K562 (cell line): ENCODE data around the gene UBA52. TPM values are rescaled to one million over a fixed set of nuclear protein-coding genes. Genes with fewer than 3 reads are reported as not detected.
A peak's percentile ranks its signal among the peaks of the same experiment; 100 is the strongest.

ENCODE experiments used
- ADNP ChIP-seq: fragments of 200-800 bp; sonication (Bioruptor generic); IDR thresholded peaks from 2 replicates; pipeline ENCODE4 v1.6.1; 2016; ENCODE audit warnings: missing genetic modification characterization, missing compliant biosample characterization
- CBFA2T3 ChIP-seq: fragments of 450-650 bp; IDR thresholded peaks from 2 replicates; pipeline ENCODE4 v1.6.1; 2017
- DPF2 ChIP-seq: fragments of 450-650 bp; IDR thresholded peaks from 2 replicates; pipeline ENCODE4 v1.6.1; 2016
- GMEB1 ChIP-seq: fragments of 250-450 bp; sonication (Bioruptor Pico); IDR thresholded peaks from 2 replicates; pipeline ENCODE4 v1.4.0; 2020; ENCODE audit warnings: mild to moderate bottlenecking
- HEY1 ChIP-seq: fragments of 250-450 bp; sonication (Bioruptor Pico); IDR thresholded peaks from 2 replicates; pipeline ENCODE4 v1.5.0; 2020; ENCODE audit warnings: mild to moderate bottlenecking, moderate library complexity, borderline replicate concordance
- ILF3 ChIP-seq: fragments of 450-650 bp; IDR thresholded peaks from 2 replicates; pipeline ENCODE4 v1.6.1; 2018; ENCODE audit warnings: antibody characterized with exemption, mild to moderate bottlenecking, moderate library complexity, borderline replicate concordance
- KDM5B ChIP-seq: fragments of 200-600 bp; sonication (generic); IDR thresholded peaks from 2 replicates; pipeline ENCODE4 v1.6.1; 2012; ENCODE audit warnings: low read depth, mild to moderate bottlenecking, moderate library complexity, low read length, control low read depth, inconsistent platforms; ENCODE audit not compliant: insufficient replicate concordance
- MBD2 ChIP-seq: sonication (generic); IDR thresholded peaks from 2 replicates; pipeline ENCODE4 v1.6.1; 2016; ENCODE audit warnings: low read depth, borderline replicate concordance
- MED1 ChIP-seq: sonication (generic); formaldehyde crosslinking; IDR thresholded peaks from 2 replicates; pipeline ENCODE4 v1.8.1; 2023; ENCODE audit warnings: missing genetic modification reagents, borderline replicate concordance
- MEF2A ChIP-seq: IDR thresholded peaks from 2 replicates; pipeline ENCODE4 v1.6.1; 2011; ENCODE audit warnings: low read depth, mild to moderate bottlenecking, low read length, moderate library complexity; ENCODE audit not compliant: control insufficient read depth
- MITF ChIP-seq: IDR thresholded peaks from 2 replicates; pipeline ENCODE4 v1.6.1; 2014; ENCODE audit warnings: antibody characterized with exemption
- NFE2 ChIP-seq: IDR thresholded peaks from 2 replicates; pipeline ENCODE4 v1.6.1; 2014; ENCODE audit warnings: antibody characterized with exemption, low read depth
- NR2C2 ChIP-seq, 2 experiments: fragments of 200-800 bp in 1 of 2; sonication (Bioruptor generic) in 1 of 2; sonication (generic) in 1 of 2; formaldehyde crosslinking in 1 of 2; IDR thresholded peaks; 2 replicates each; pipeline versions ENCODE4 v1.6.1 to v1.8.0; 2016 to 2022; ENCODE audit warnings: mild to moderate bottlenecking in 1 of 2, missing compliant biosample characterization in 1 of 2, missing genetic modification characterization in 1 of 2, missing genetic modification reagents in 1 of 2
- POLR3A ChIP-seq: IDR thresholded peaks from 2 replicates; pipeline ENCODE4 v1.6.1; 2011; ENCODE audit warnings: borderline replicate concordance, mild to moderate bottlenecking, moderate library complexity; ENCODE audit not compliant: insufficient read length, insufficient read depth; ENCODE audit errors: extremely low read depth
- PPARD ChIP-seq: fragments of 250-450 bp; sonication (Bioruptor Pico); IDR thresholded peaks from 2 replicates; pipeline ENCODE4 v1.8.0; 2022; ENCODE audit warnings: inconsistent platforms, mild to moderate bottlenecking, moderate library complexity
- RNF2 ChIP-seq: sonication (generic); IDR thresholded peaks from 2 replicates; pipeline ENCODE4 v1.6.1; 2016
- SMAD2 ChIP-seq: fragments of 150-350 bp; IDR thresholded peaks from 2 replicates; pipeline ENCODE4 v1.6.1; 2014; ENCODE audit warnings: low read depth, mild to moderate bottlenecking, low read length
- SPI1 ChIP-seq: IDR thresholded peaks from 2 replicates; pipeline ENCODE4 v1.6.1; 2011; ENCODE audit warnings: low read depth, low read length, control low read depth, borderline replicate concordance
- ZNF23 ChIP-seq: fragments of 250-450 bp; sonication (Bioruptor Pico); IDR thresholded peaks from 2 replicates; pipeline ENCODE4 v1.4.0; 2020; ENCODE audit warnings: mild to moderate bottlenecking
- ZNF431 ChIP-seq: sonication (generic); formaldehyde crosslinking; IDR thresholded peaks from 2 replicates; pipeline ENCODE4 v1.8.0; 2022; ENCODE audit warnings: mild to moderate bottlenecking, missing genetic modification reagents
- ZNF518B ChIP-seq: fragments of 250-450 bp; sonication (Bioruptor Pico); IDR thresholded peaks from 2 replicates; pipeline ENCODE4 v1.5.0; 2021; ENCODE audit warnings: mild to moderate bottlenecking, moderate library complexity
- ZNF699 ChIP-seq: fragments of 250-450 bp; sonication (Bioruptor Pico); IDR thresholded peaks from 2 replicates; pipeline ENCODE4 v1.8.0; 2021; ENCODE audit warnings: mild to moderate bottlenecking, moderate library complexity; ENCODE audit not compliant: insufficient replicate concordance
- polyA plus RNA-seq, 8 experiments: library from polyadenylated mRNA; depleted of rRNA in 4 of 8; stranded (reverse) in 5 of 8; unstranded in 3 of 8; fragments of >200 nt; fragmentation: Nextera tagmentation in 2 of 8; fragmentation: Illumina TruSeq in 1 of 8; extraction: Ambion mirVana in 2 of 8; extraction: Trizol in 1 of 8; gene quantifications; 2 replicates each; pipeline versions ENCODE4 v1.2.1 to v1.2.3, GENCODE V29; 2011 to 2014; ENCODE audit warnings: inconsistent platforms in 1 of 8, missing spikeins in 1 of 8
- total RNA-seq, 7 experiments: library from RNA; depleted of rRNA in 6 of 7; stranded (reverse); fragments of >200 nt in 6 of 7; fragmentation: Illumina TruSeq in 2 of 7; extraction: Trizol in 2 of 7; gene quantifications; 2 replicates each; pipeline versions ENCODE4 v1.2.1 to v1.2.3, GENCODE V29; 2011 to 2021; ENCODE audit warnings: low replicate concordance in 1 of 7

The UBA52 gene
- total and polyA plus RNA-seq, 9 of the 15 experiments (the other 6 are each of a cell fraction or from before 2014, with no cell fraction given) = 1,110 to 2,751 (median 1,733) TPM

DNA sequence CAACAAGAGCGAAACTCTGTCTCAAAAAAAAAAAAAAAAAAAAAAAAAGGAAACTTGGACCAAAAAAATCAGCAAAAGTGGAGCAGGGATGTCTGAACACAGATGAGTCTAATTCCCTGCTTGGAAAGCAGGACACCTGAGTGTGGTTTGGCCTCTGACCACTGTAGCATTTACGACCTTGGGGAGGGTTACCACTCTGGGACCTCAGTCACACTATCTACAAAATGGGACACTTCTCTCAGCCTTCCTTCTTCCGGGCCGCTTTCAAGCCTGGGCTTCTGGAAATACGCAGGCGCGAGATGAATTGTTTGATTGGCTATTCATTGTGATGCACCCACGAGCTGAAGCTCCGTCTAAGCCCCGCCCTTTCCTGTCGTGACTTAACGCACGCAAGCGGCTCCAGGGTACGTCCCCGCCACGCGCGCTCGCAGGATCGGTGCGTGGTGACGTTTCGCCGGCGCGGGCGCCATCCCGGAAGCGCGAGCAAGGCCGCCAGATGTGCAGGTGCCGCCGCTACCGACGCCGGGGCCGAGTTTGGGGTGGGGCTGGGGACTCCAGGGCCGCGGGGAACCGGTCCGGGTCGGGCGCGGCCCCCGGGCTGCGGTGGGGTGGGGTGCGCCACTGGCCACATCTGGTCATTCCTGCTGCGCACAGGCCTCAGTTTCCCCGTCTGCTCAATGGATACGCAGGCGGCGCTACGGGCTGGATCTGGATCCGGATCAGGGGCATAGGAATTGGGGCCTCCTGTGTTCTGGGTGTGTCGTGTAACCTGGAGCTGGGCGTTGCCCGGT, 14.1 kb upstream of the UBA52 start, which contains the start of gene KXD1 (continued):
- TF ChIP-seq GMEB1 (CRISPR knock-in tag) (peak; percentile 98), ZNF431 (CRISPR knock-in tag) (0 out of 2 replicates have a peak, but pooled peaks have one; percentile 24), RNF2 (no peak), ZNF23 (CRISPR knock-in tag) (no peak), KDM5B (no peak), MBD2 (peak; percentile 27; the same call in 1 of the 2 replicates), NR2C2 (CRISPR knock-in tag; IDR thresholded peaks at IDR 0.05) (no peak), NR2C2 (tag; IDR thresholded peaks at IDR 0.05) (peak; percentile 68), SMAD2 (no peak), NFE2 (no peak), ADNP (peak; percentile 99), ILF3 (no peak), CBFA2T3 (0 out of 2 replicates have a peak, but pooled peaks have one; percentile 10), MITF (no peak), MED1 (CRISPR knock-in tag) (no peak), ZNF518B (CRISPR knock-in tag) (no peak), POLR3A (no peak), MEF2A (no peak), DPF2 (peak; percentile 37; the same call in 1 of the 2 replicates), ZNF699 (CRISPR knock-in tag) (no peak), HEY1 (peak; percentile 36; the same call in 1 of the 2 replicates), PPARD (CRISPR knock-in tag) (no peak), SPI1 (peak; percentile 64)
